Measurements from ENCODE around the gene RNF225.

RNF225 gene

DNA sequence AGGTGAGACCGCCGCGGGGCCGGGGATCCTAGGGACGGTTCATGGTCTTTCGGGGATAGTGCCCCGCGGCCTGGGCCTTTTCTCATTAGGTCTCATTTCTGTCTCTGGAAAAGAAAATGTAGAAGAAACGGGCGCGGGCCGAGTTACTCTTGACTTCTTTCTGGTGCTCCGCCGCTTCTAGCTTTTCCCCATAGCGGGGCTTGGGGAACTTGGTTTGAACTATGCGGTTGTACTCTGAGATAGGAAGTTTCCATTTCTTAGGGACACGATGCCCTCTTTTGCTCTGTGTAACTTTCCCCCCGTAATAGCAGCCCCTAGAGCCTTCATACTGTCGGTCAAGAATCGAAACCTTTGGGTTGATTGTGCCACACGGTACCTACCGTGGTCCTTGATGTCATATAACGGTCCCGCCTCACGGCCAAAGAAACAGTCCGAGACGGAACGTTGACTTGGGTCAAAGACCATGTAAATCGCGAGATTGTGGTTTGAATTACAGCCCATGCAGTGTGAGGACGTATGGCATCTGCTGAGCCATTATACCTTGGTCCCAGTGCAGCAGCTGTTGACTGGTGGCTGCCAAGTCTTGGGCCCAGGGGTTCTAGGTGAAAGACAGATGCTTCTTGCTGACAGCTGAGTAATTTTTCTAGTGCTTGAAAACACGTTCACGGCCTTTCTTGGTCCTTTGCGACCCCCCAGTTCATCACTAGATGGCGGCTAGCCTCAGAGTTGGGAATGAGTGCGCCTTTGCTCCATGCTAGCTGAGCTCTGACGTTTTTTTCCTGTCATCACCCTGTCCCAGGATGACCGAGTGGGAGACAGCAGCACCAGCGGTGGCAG, 7.9 kb upstream of the RNF225 start:
- Histone ChIP-seq H3K4me1 (peaks cover 68% of the 10 kb centered on the region), H3K9ac (peak overlapping the region; percentile 98)
- TF ChIP-seq Cebpa-rat (IDR thresholded peaks at IDR 0.05), result no peak

DNA sequence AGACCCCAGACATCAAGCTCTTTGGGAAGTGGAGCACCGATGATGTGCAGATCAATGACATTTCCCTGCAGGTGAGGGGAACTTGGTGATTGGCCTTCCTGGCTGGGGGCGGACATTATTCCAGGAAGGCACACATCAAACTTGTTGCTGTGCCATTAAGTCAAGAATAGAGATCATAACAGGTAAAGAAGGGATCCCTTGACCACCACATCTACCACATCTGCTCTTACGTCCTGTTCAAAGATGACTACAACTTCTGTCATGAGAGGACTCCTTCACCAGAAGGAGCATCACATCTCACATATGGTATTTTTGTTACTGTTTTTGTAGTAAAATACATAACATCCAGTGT, 7.3 kb upstream of the RNF225 start:
- peaks cover 53% of the 10 kb centered on the region for H3K36me3 ChIP-seq
- no peaks in the 10 kb centered on the region for H3K9me3 ChIP-seq
- peaks cover 62% of the 10 kb centered on the region for H3K4me1 ChIP-seq
- H3K4me3 ChIP-seq, result peak overlapping the region; percentile 94
- H3K4me2 ChIP-seq, result peak overlapping the region; percentile 97
- peak overlapping the region; percentile 98 for H3K9ac ChIP-seq
- H3K27me3 ChIP-seq, result no peaks in the 10 kb centered on the region
- H4K20me1 ChIP-seq, result peaks cover 60% of the 10 kb centered on the region
- 0 out of 2 replicates have a peak overlapping the region, but pooled peaks have one; percentile 98 for H3K27ac ChIP-seq
- TF ChIP-seq Cebpa-rat (IDR thresholded peaks at IDR 0.05), result no peak

More for the DNA sequence above, 7.9 kb upstream of the RNF225 start:
- H3K27ac ChIP-seq, result peak overlapping the region; percentile 98
- H3K4me3 ChIP-seq, result peak overlapping the region; percentile 94
- H3K27me3 ChIP-seq, result no peaks in the 10 kb centered on the region
- H3K9me3 ChIP-seq, result no peaks in the 10 kb centered on the region
- H3K36me3 ChIP-seq, result peaks cover 47% of the 10 kb centered on the region
- peaks cover 54% of the 10 kb centered on the region for H4K20me1 ChIP-seq
- peak overlapping the region; percentile 97 for H3K4me2 ChIP-seq

DNA sequence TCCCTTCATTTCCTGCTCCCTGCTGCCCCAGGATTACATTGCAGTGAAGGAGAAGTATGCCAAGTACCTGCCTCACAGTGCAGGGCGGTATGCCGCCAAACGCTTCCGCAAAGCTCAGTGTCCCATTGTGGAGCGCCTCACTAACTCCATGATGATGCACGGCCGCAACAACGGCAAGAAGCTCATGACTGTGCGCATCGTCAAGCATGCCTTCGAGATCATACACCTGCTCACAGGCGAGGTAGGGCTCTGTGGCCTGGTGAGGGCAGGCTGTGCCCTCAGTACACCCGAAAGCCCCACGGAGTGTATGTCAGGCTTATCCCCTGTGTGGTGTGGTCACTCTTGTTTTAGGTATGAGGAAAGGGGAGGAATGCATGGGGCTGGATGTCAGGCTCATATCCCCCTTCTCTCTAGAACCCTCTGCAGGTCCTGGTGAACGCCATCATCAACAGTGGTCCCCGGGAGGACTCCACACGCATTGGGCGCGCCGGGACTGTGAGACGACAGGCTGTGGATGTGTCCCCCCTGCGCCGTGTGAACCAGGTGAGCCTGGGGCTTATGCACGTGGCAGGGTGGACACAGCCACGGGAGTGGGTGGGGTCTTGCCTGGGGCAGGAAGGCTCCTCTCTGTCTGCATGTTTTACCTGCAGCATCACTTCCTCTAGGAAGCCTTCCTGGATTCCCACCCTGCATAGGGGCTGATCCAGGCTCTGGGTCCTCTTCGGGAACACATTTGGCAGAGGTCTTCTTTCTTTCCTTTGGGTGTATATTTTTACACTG, 2.3 kb upstream of the RNF225 start:
- H3K4me2 ChIP-seq, result no peak overlapping the region
- H3K36me3 ChIP-seq, result peaks cover 87% of the 10 kb centered on the region
- H3K9ac ChIP-seq, result no peak overlapping the region
- peaks cover 33% of the 10 kb centered on the region for H3K4me1 ChIP-seq
- no peak overlapping the region for H3K4me3 ChIP-seq
- peaks cover 80% of the 10 kb centered on the region for H4K20me1 ChIP-seq
- no peak for TF ChIP-seq Cebpa-rat (IDR thresholded peaks at IDR 0.05)
- no peak overlapping the region for H3K27ac ChIP-seq
- peaks cover 8% of the 10 kb centered on the region for H3K27me3 ChIP-seq
- H3K9me3 ChIP-seq, result no peaks in the 10 kb centered on the region

DNA sequence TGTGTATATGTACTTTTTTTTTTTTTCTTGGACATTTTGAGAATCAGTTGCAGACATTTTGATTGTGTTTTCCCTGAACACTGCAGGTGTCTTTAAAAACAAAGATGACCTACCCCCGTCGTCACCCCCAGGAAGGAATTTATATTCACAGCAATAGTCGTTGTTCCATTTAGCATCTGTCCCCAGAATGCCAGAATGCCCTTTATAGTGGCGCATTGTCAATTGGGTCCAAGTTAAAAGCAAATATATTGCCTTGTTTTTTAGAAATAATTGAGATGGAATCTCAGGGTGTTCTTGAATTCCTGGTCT, 1.8 kb upstream of the RNF225 start:
- Histone ChIP-seq H3K4me2 (no peak overlapping the region), H3K9ac (no peak overlapping the region), H3K9me3 (no peaks in the 10 kb centered on the region), H3K27me3 (peaks cover 8% of the 10 kb centered on the region), H3K36me3 (peaks cover 81% of the 10 kb centered on the region), H3K4me3 (no peak overlapping the region), H4K20me1 (peaks cover 75% of the 10 kb centered on the region), H3K27ac (no peak overlapping the region), H3K4me1 (peaks cover 27% of the 10 kb centered on the region)
- TF ChIP-seq Cebpa-rat (IDR thresholded peaks at IDR 0.05), result no peak

DNA sequence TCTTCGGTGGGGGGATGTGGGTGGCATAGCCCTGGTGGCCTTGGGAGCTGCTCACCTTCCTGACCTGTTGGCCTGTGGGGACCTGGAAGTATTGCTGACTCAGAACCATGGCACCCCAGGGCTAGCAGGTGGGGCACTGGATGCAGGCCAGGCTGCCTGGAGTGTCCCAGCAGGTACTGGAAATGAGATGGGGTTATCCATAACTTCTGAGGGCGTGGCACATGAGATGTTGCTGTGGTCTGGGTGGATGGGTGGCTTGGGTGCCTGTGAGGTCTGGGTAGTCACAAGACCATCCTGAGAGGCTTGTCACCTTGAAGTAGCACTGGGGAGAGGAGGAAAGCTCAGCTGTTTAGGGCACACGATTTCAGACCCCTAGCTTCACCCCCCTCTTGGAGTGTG, 636 bp upstream of the RNF225 start:
- TF ChIP-seq Cebpa-rat (IDR thresholded peaks at IDR 0.05), result no peak
- Histone ChIP-seq H3K36me3 (peaks cover 70% of the 10 kb centered on the region), H3K27ac (no peak overlapping the region), H3K27me3 (peaks cover 8% of the 10 kb centered on the region), H3K9ac (no peak overlapping the region), H3K9me3 (no peaks in the 10 kb centered on the region), H3K4me1 (peaks cover 16% of the 10 kb centered on the region), H3K4me3 (no peak overlapping the region), H3K4me2 (no peak overlapping the region), H4K20me1 (peaks cover 64% of the 10 kb centered on the region)

DNA sequence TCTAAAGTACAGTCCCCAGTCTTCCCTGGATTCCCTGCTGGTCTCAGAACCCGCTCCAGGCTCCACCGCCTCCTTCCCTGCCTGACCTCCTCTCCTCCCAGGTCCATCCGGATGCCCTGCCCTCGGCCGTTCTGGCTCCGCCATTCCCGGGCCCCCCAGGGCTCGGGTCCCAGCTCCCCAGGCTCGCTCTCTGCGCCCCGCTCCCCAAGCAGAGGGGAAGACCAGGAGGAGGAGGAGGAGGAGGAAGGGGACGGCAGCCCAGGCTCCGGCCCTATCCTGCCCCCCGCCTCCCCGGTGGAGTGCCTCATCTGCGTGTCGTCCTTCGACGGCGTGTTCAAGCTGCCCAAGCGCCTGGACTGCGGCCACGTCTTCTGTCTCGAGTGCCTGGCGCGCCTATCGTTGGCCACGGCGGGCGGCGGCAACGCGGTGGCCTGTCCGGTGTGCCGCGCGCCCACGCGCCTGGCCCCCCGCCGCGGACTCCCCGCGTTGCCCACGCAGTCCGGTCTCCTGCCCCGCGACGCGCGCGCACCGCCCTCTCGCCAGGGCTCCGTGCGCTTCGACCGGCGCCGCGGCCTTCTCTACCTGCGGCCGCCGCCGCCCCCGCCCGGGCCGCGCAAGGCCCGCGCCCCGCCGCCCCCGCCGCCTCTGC, 647 bp downstream of the RNF225 start:
- TF ChIP-seq Cebpa-rat (IDR thresholded peaks at IDR 0.05), result no peak
- Histone ChIP-seq H3K9me3 (no peaks in the 10 kb centered on the region), H3K9ac (no peak overlapping the region), H3K36me3 (peaks cover 57% of the 10 kb centered on the region), H3K27ac (no peak overlapping the region), H3K4me3 (no peak overlapping the region), H4K20me1 (peaks cover 51% of the 10 kb centered on the region), H3K4me2 (no peak overlapping the region), H3K27me3 (peaks cover 8% of the 10 kb centered on the region), H3K4me1 (peaks cover 12% of the 10 kb centered on the region)

DNA sequence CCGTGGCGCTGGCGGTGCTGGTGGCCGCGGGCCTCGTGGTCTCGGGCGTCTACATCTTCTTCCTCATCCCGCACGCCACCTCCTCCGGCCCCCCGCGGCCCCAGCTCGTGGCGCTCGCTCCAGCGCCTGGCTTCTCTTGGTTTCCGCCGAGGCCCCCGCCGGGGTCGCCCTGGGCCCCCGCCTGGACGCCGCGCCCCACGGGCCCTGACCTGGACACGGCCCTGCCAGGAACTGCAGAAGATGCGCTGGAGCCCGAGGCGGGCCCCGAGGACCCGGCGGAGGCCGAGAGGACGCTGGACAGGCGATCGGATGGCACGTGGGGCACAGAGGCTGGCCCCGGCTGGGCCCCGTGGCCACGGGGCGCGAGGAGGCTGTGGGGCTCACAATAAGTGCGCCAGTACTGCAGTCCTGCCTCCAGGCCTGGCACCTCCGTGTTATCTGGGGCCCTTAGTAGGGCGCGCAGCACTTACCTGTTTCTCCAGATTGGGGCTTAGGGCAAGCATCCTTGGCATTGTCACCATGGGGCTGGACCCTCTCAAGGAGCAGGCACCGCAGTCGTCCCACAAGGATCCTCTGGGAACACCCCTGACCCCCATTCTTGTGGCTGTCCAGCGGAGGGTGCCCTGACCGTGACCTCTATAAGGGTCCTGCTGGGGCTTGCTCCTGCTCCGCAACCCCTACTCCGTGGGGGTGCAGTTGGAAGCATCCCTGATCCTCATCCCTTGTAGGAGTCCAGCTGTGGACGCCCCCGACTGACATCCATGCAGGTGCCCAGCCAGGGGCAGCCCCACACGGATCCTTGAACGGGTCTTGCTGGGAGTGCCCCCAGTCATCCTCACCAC, 1.5 kb downstream of the RNF225 start:
- Histone ChIP-seq H3K4me1 (peaks cover 12% of the 10 kb centered on the region), H3K9me3 (no peaks in the 10 kb centered on the region), H3K27ac (no peak overlapping the region), H4K20me1 (peaks cover 43% of the 10 kb centered on the region), H3K36me3 (peaks cover 49% of the 10 kb centered on the region), H3K9ac (no peak overlapping the region), H3K4me2 (no peak overlapping the region), H3K4me3 (no peak overlapping the region), H3K27me3 (peaks cover 8% of the 10 kb centered on the region)
- TF ChIP-seq Cebpa-rat (IDR thresholded peaks at IDR 0.05), result no peak

DNA sequence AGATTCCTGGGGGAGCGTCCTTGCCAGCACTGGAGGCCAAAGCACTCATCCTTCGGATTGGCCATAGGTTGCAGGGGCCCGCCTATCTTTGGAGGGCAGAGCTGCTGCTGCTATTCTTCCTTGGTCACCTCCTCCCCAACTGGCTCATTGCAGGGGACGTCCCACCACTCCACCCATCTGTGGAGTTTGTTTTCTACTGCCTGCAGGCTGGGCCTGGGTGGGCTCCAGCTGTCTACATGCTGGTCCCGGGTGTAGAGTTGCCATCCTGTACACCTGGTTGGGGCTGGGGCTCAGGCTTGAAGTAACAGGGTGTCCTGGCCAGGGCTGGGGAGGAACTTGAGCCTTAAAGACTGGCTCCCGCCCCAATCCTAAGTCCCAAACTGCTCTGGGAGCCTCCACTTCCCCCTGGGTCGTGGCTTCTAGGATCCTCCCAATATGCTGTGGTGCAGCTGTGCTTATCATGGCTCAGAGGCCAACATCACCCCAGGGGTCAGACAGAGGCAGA, 2.1 kb downstream of the RNF225 start:
- Histone ChIP-seq H3K4me3 (no peak overlapping the region), H3K9me3 (no peaks in the 10 kb centered on the region), H3K9ac (no peak overlapping the region)

DNA sequence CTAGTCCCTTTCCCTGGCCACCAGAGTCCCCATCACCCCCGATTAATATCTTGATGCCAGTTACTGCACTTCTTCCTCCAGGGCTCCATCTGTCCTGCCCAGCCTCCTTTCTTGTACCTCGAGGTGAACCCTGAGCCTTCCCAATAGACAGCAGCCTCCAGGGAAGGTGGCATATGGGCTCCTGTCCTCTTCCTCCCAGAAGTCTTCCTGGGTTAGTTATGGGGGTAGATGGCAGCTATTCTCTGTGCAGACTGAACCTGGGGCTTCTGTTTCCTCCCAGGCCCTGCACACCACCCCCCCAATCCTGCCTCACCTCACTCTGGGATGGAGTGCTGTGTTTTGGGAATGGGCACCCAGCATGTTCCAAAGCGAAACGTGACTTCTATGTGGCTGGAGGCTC, 2.6 kb downstream of the RNF225 start:
- H3K9ac ChIP-seq, result no peak overlapping the region
- H4K20me1 ChIP-seq, result peaks cover 31% of the 10 kb centered on the region
- no peak overlapping the region for H3K4me3 ChIP-seq
- H3K36me3 ChIP-seq, result peaks cover 37% of the 10 kb centered on the region
- H3K27ac ChIP-seq, result no peak overlapping the region
- peaks cover 19% of the 10 kb centered on the region for H3K4me1 ChIP-seq
- peaks cover 8% of the 10 kb centered on the region for H3K27me3 ChIP-seq
- H3K9me3 ChIP-seq, result no peaks in the 10 kb centered on the region
- no peak for TF ChIP-seq Cebpa-rat (IDR thresholded peaks at IDR 0.05)
- no peak overlapping the region for H3K4me2 ChIP-seq

More for the DNA sequence above, 2.1 kb downstream of the RNF225 start:
- Histone ChIP-seq H3K27ac (no peak overlapping the region), H3K4me1 (peaks cover 19% of the 10 kb centered on the region), H4K20me1 (peaks cover 36% of the 10 kb centered on the region), H3K27me3 (peaks cover 8% of the 10 kb centered on the region), H3K36me3 (peaks cover 42% of the 10 kb centered on the region), H3K4me2 (no peak overlapping the region)
- no peak for TF ChIP-seq Cebpa-rat (IDR thresholded peaks at IDR 0.05)

All from BLaER1 (cell line).